Loucy (cell line): ENCODE results near the gene TNFSF8.

Source experiments
- H2AFZ ChIP-seq: fragments of 200-600 bp; sonication (generic); 2 replicates; pipeline ENCODE4 v1.6.0; 2016; ENCODE audit warnings: antibody characterized with exemption, mild to moderate bottlenecking, low read length, moderate library complexity
- H3F3A ChIP-seq: fragments of 200-600 bp; 2 replicates; pipeline ENCODE4 v1.6.0; 2016; ENCODE audit warnings: antibody characterized with exemption, low read depth, mild to moderate bottlenecking
- H3K27me3 ChIP-seq: fragments of 200-600 bp; sonication (generic); 2 replicates; pipeline ENCODE4 v1.6.1; 2014; ENCODE audit warnings: low read length, mild to moderate bottlenecking; ENCODE audit not compliant: insufficient read depth, poor library complexity, severe bottlenecking
- H3K36me3 ChIP-seq: fragments of 200-600 bp; sonication (generic); 2 replicates; pipeline ENCODE4 v1.6.1; 2016; ENCODE audit warnings: low read length; ENCODE audit not compliant: insufficient read depth
- H3K4me1 ChIP-seq: fragments of 200-600 bp; sonication (generic); 2 replicates; pipeline ENCODE4 v1.5.1; 2014; ENCODE audit warnings: low read length, mild to moderate bottlenecking; ENCODE audit not compliant: insufficient read depth, poor library complexity, severe bottlenecking
- H3K4me2 ChIP-seq: fragments of 200-600 bp; sonication (generic); 2 replicates; pipeline ENCODE4 v1.6.0; 2014; ENCODE audit warnings: antibody characterized with exemption, low read length, low read depth, mild to moderate bottlenecking; ENCODE audit not compliant: poor library complexity, severe bottlenecking
- H3K4me3 ChIP-seq: fragments of 200-600 bp; sonication (generic); 2 replicates; pipeline ENCODE4 v1.5.1; 2014; ENCODE audit warnings: low read length, mild to moderate bottlenecking, mixed read lengths; ENCODE audit not compliant: poor library complexity, severe bottlenecking
- H3K79me2 ChIP-seq: fragments of 200-600 bp; sonication (generic); 2 replicates; pipeline ENCODE4 v1.6.1; 2014; ENCODE audit warnings: low read length; ENCODE audit not compliant: insufficient read depth
- H3K9ac ChIP-seq: fragments of 200-600 bp; sonication (generic); 2 replicates; pipeline ENCODE4 v1.6.0; 2014; ENCODE audit warnings: mild to moderate bottlenecking, low read depth, low read length, moderate library complexity; ENCODE audit not compliant: poor library complexity, severe bottlenecking
- H3K9me2 ChIP-seq: fragments of 200-600 bp; sonication (generic); replicated peaks from 2 replicates; pipeline ENCODE4 v1.6.1; 2016; ENCODE audit warnings: low read depth, low read length, mixed read lengths
- H3K9me3 ChIP-seq: fragments of 200-600 bp; sonication (generic); 2 replicates; pipeline ENCODE4 v1.6.1; 2014; ENCODE audit warnings: mild to moderate bottlenecking, antibody characterized with exemption, low read length, low read depth; ENCODE audit not compliant: insufficient read depth
- H4K20me1 ChIP-seq: fragments of 200-600 bp; sonication (generic); 2 replicates; pipeline ENCODE4 v1.6.0; 2014; ENCODE audit warnings: antibody characterized with exemption, low read length, mild to moderate bottlenecking; ENCODE audit not compliant: insufficient read depth, poor library complexity, severe bottlenecking
- CTCF ChIP-seq: fragments of 200-600 bp; sonication (generic); conservative IDR thresholded peaks from 2 replicates; pipeline ENCODE4 v1.5.1; 2014; ENCODE audit warnings: mild to moderate bottlenecking, antibody characterized with exemption, low read length
- EZH2phosphoT487 ChIP-seq: fragments of 200-600 bp; IDR thresholded peaks from 2 replicates; pipeline ENCODE4 v1.6.1; 2018; ENCODE audit warnings: antibody characterized with exemption, mild to moderate bottlenecking, moderate library complexity, borderline replicate concordance

TNFSF8 gene

GRCh38 chr9:114887963-114888362 lies 42.4 kb downstream of the TNFSF8 start:
- Histone ChIP-seq H3K9ac (no peak overlapping the region), H4K20me1 (no peaks in the 10 kb centered on the region), H3K27me3 (no peaks in the 10 kb centered on the region), H3K4me2 (no peak overlapping the region), H3K4me3 (no peak overlapping the region), H3K9me2 (no peaks in the 10 kb centered on the region), H3K9me3 (no peaks in the 10 kb centered on the region), H2AFZ (no peak overlapping the region), H3K4me1 (peaks cover 21% of the 10 kb centered on the region), H3K36me3 (no peaks in the 10 kb centered on the region), H3F3A (no peaks in the 10 kb centered on the region), H3K79me2 (no peaks in the 10 kb centered on the region)
- TF ChIP-seq EZH2phosphoT487 (no peak), CTCF (no peak)

DNA sequence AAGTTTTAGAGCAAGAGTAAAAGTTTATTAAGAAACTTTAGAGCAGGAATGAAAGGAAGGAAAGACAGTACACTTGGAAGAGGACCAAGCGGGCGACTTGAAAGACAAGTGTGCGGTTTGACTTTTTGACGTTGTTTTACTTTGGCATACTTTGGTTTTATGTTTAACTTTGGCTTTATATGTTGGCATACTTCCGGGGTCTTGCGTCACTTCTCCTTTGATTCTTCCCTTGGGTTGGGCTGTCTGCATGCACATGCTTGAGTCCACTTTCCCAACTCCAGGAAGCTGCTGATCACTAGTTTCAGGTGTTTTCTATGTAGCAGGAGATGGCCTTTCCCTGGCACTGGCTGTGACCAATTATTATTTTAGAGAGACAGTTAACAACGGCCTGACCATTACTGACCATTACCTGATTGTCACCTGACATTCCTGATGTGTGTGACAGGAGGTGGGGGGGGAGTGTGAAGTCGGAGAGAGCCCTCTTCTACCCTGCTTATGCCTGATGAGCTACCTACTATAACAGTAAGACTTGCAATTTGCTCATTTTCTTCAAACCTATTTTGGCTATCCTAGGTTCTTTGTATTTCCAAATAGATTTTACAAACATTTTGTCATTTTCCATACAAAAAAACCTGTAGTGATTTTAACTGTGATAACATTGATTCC lies 45.5 kb downstream of the TNFSF8 start:
- Histone ChIP-seq H3K27me3 (no peaks in the 10 kb centered on the region), H2AFZ (no peak overlapping the region), H3K9me3 (no peaks in the 10 kb centered on the region), H4K20me1 (no peaks in the 10 kb centered on the region), H3K4me1 (peaks cover 16% of the 10 kb centered on the region), H3F3A (no peaks in the 10 kb centered on the region), H3K4me3 (no peak overlapping the region), H3K36me3 (no peaks in the 10 kb centered on the region), H3K79me2 (no peaks in the 10 kb centered on the region), H3K9ac (no peak overlapping the region), H3K4me2 (no peak overlapping the region), H3K9me2 (no peaks in the 10 kb centered on the region)
- TF ChIP-seq EZH2phosphoT487 (no peak), CTCF (no peak)

- peaks cover 4% of the 10 kb centered on the region for H3K4me1 ChIP-seq
- H3K9ac ChIP-seq, result no peak overlapping the region
- no peaks in the 10 kb centered on the region for H3F3A ChIP-seq
- no peaks in the 10 kb centered on the region for H3K9me2 ChIP-seq
- H3K9me3 ChIP-seq, result no peaks in the 10 kb centered on the region
- no peaks in the 10 kb centered on the region for H3K36me3 ChIP-seq
- no peaks in the 10 kb centered on the region for H4K20me1 ChIP-seq
- no peak overlapping the region for H2AFZ ChIP-seq
- no peak for TF ChIP-seq CTCF
- TF ChIP-seq EZH2phosphoT487, result no peak
- no peak overlapping the region for H3K4me2 ChIP-seq
- no peaks in the 10 kb centered on the region for H3K27me3 ChIP-seq
- H3K4me3 ChIP-seq, result no peak overlapping the region
- H3K79me2 ChIP-seq, result no peaks in the 10 kb centered on the region
Measured at GRCh38 chr9:114883709-114884108, 46.7 kb downstream of the TNFSF8 start.
